Cardiac fibroblast (primary cell): ENCODE data around the gene JAZF1.
A peak's percentile ranks its signal among the peaks of the same experiment; 100 is the strongest.

Experiments used
- DNase-seq, 2 donors: peaks; one replicate each; pipeline versions ENCODE4 v3.0.0 to v3.0.0-alpha.2; 2010; ENCODE audit warnings: low read depth in 2 of 2
- H3K4me3 ChIP-seq, 2 donors: replicated peaks in 1 of 2; 1 replicate in 1 of 2; 2 replicates in 1 of 2; pipeline ENCODE4 v1.5.1; 2011; ENCODE audit warnings: low read depth in 2 of 2, low read length in 2 of 2, mild to moderate bottlenecking in 2 of 2, moderate library complexity in 1 of 2
- CTCF ChIP-seq: IDR thresholded peaks from one replicate; pipeline ENCODE4 v1.5.1; 2011; ENCODE audit warnings: low read depth, mild to moderate bottlenecking, low read length, inconsistent platforms

JAZF1 gene

GRCh38 chr7:28062197-28062991 is 118.2 kb downstream of the JAZF1 start:
- no peak overlapping the region for H3K4me3 ChIP-seq

GRCh38 chr7:28061824-28062196 is 118.8 kb downstream of the JAZF1 start:
- no peak for DNase-seq
- no peak overlapping the region for H3K4me3 ChIP-seq
- TF ChIP-seq CTCF: no peak

More at GRCh38 chr7:28062197-28062991, 118.2 kb downstream of the JAZF1 start:
- DNase-seq: peak; percentile 74 to 75
- peak; percentile 70 for TF ChIP-seq CTCF

GRCh38 chr7:28060371-28060950 is 120.1 kb downstream of the JAZF1 start:
- H3K4me3 ChIP-seq: no peak overlapping the region
- DNase-seq: no peak
- no peak for TF ChIP-seq CTCF

DNA sequence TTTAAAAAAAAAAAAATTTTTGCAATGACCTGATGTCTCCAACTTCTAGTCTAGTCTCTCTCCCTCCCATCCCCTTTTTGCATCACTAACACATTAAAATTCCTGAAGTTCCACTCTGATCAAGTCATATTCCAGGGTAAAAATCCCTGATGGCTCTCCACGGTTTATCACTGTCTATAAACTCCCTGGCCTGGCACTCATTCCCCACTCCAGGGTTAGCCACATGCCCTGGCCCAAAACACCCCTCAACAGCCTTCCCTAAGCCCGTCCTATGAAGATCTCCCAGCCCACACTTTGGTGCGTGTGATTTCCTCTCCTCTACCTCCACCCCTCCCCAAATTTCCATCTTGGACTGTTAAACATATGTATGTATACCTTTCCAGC is 125.4 kb downstream of the JAZF1 start:
- no peak for DNase-seq

GRCh38 chr7:28054531-28055160 is 125.9 kb downstream of the JAZF1 start:
- H3K4me3 ChIP-seq: no peak overlapping the region
- no peak for DNase-seq
- no peak for TF ChIP-seq CTCF

More for the DNA sequence above, 125.4 kb downstream of the JAZF1 start:
- H3K4me3 ChIP-seq: no peak overlapping the region
- no peak for TF ChIP-seq CTCF

GRCh38 chr7:28052933-28053332 is 127.7 kb downstream of the JAZF1 start:
- H3K4me3 ChIP-seq: no peak overlapping the region
- peak; percentile 41 to 69 for DNase-seq
- TF ChIP-seq CTCF: no peak
